SJCRH30 (cell line): ENCODE results near the gene PLOD3. TPM values are rescaled to one million over a fixed set of nuclear protein-coding genes. Genes with fewer than 3 reads are reported as not detected.

ENCODE experiments used
- DNase-seq, 2 experiments: peaks; one replicate each; pipeline ENCODE4 v3.0.0-alpha.2; 2015 to 2020
- H3K27ac ChIP-seq: fragments of 250-450 bp; sonication (Bioruptor Pico); 2 replicates; pipeline ENCODE4 v1.5.1; 2020; ENCODE audit warnings: mild to moderate bottlenecking, moderate library complexity
- H3K27me3 ChIP-seq: fragments of 250-450 bp; sonication (Bioruptor Pico); 2 replicates; pipeline ENCODE4 v1.5.1; 2020; ENCODE audit warnings: mild to moderate bottlenecking, moderate library complexity
- H3K36me3 ChIP-seq: fragments of 250-450 bp; sonication (Bioruptor Pico); 2 replicates; pipeline ENCODE4 v1.5.1; 2020; ENCODE audit warnings: mild to moderate bottlenecking, moderate library complexity
- H3K4me1 ChIP-seq: fragments of 250-450 bp; sonication (Bioruptor Pico); 2 replicates; pipeline ENCODE4 v1.5.1; 2020; ENCODE audit warnings: mild to moderate bottlenecking, moderate library complexity
- H3K4me3 ChIP-seq: fragments of 250-450 bp; sonication (Bioruptor Pico); 2 replicates; pipeline ENCODE4 v1.5.1; 2020; ENCODE audit warnings: mild to moderate bottlenecking, moderate library complexity
- H3K9me3 ChIP-seq: fragments of 250-450 bp; sonication (Bioruptor Pico); replicated peaks from 2 replicates; pipeline ENCODE4 v1.5.1; 2020; ENCODE audit warnings: mild to moderate bottlenecking, moderate library complexity
- total RNA-seq: library from RNA; depleted of rRNA; stranded (reverse); fragments of >200 nt; shearing (Covaris generic); gene quantifications from 2 replicates; pipeline ENCODE4 v1.2.3, GENCODE V29; 2014

Gene PLOD3
- total RNA-seq, 1 experiment from 2014 or later, result 53.0 TPM

GRCh38 chr7:101186844-101187428 lies 30.4 kb downstream of the PLOD3 start:
- Histone ChIP-seq H3K36me3 (no peaks in the 10 kb centered on the region), H3K27ac (no peak overlapping the region), H3K27me3 (peaks cover 9% of the 10 kb centered on the region), H3K4me1 (no peaks in the 10 kb centered on the region), H3K4me3 (no peak overlapping the region), H3K9me3 (no peaks in the 10 kb centered on the region)
- no peak for DNase-seq

GRCh38 chr7:101186194-101186593 lies 31.2 kb downstream of the PLOD3 start:
- H3K27me3 ChIP-seq, result peaks cover 7% of the 10 kb centered on the region
- no peaks in the 10 kb centered on the region for H3K4me1 ChIP-seq
- H3K27ac ChIP-seq, result no peak overlapping the region
- no peak for DNase-seq
- H3K4me3 ChIP-seq, result no peak overlapping the region
- H3K36me3 ChIP-seq, result no peaks in the 10 kb centered on the region
- H3K9me3 ChIP-seq, result no peaks in the 10 kb centered on the region

GRCh38 chr7:101185258-101185839 lies 32.0 kb downstream of the PLOD3 start:
- Histone ChIP-seq H3K27ac (no peak overlapping the region), H3K9me3 (no peaks in the 10 kb centered on the region), H3K4me3 (no peak overlapping the region), H3K4me1 (no peaks in the 10 kb centered on the region), H3K27me3 (peaks cover 4% of the 10 kb centered on the region), H3K36me3 (no peaks in the 10 kb centered on the region)
- DNase-seq, result no peak

GRCh38 chr7:101180130-101180755 lies 37.1 kb downstream of the PLOD3 start, which contains the start of gene NAT16:
TSS of gene NAT16 (minus strand) at chr7:101180293. CDS start at chr7:101174807, 5,486 bp downstream.
- Histone ChIP-seq H3K36me3 (no peaks in the 10 kb centered on the region), H3K4me1 (no peaks in the 10 kb centered on the region), H3K4me3 (no peak within 1 kb of the TSS), H3K9me3 (no peaks in the 10 kb centered on the region), H3K27ac (no peak within 1 kb of the TSS), H3K27me3 (peaks cover 18% of the 10 kb centered on the region; the same call in 1 of the 2 replicates)
- no peak for DNase-seq

GRCh38 chr7:101179713-101180112 lies 37.7 kb downstream of the PLOD3 start:
- Histone ChIP-seq H3K36me3 (no peaks in the 10 kb centered on the region), H3K4me1 (no peaks in the 10 kb centered on the region), H3K27ac (no peak overlapping the region), H3K27me3 (peaks cover 18% of the 10 kb centered on the region; the same call in 1 of the 2 replicates), H3K9me3 (no peaks in the 10 kb centered on the region), H3K4me3 (no peak overlapping the region)
- DNase-seq, result no peak

- Histone ChIP-seq H3K27me3 (peaks cover 24% of the 10 kb centered on the region; the same call in 1 of the 2 replicates), H3K36me3 (no peaks in the 10 kb centered on the region), H3K4me3 (no peak overlapping the region), H3K27ac (no peak overlapping the region), H3K9me3 (no peaks in the 10 kb centered on the region), H3K4me1 (no peaks in the 10 kb centered on the region)
- peak; percentile 35 to 56 for DNase-seq
Observed at GRCh38 chr7:101179117-101179516, 38.3 kb downstream of the PLOD3 start.

GRCh38 chr7:101177644-101178043 lies 39.7 kb downstream of the PLOD3 start:
- H3K27me3 ChIP-seq, result peaks cover 38% of the 10 kb centered on the region

GRCh38 chr7:101175664-101176063 lies 41.7 kb downstream of the PLOD3 start:
- DNase-seq, result no peak
- no peaks in the 10 kb centered on the region for H3K36me3 ChIP-seq
- no peak overlapping the region for H3K4me3 ChIP-seq
- H3K27ac ChIP-seq, result no peak overlapping the region
- no peaks in the 10 kb centered on the region for H3K4me1 ChIP-seq
- peaks cover 47% of the 10 kb centered on the region for H3K27me3 ChIP-seq
- H3K9me3 ChIP-seq, result no peaks in the 10 kb centered on the region

More at GRCh38 chr7:101177644-101178043, 39.7 kb downstream of the PLOD3 start:
- H3K36me3 ChIP-seq, result no peaks in the 10 kb centered on the region
- no peaks in the 10 kb centered on the region for H3K4me1 ChIP-seq
- H3K4me3 ChIP-seq, result no peak overlapping the region
- DNase-seq, result no peak
- H3K9me3 ChIP-seq, result no peaks in the 10 kb centered on the region
- no peak overlapping the region for H3K27ac ChIP-seq

- DNase-seq, result no peak
- H3K4me3 ChIP-seq, result no peak overlapping the region
- H3K27me3 ChIP-seq, result peaks cover 57% of the 10 kb centered on the region
Observed at GRCh38 chr7:101174322-101174854, 43.0 kb downstream of the PLOD3 start.

GRCh38 chr7:101173752-101174244 lies 43.6 kb downstream of the PLOD3 start:
- Histone ChIP-seq H3K27me3 (peaks cover 60% of the 10 kb centered on the region), H3K4me1 (no peaks in the 10 kb centered on the region), H3K9me3 (no peaks in the 10 kb centered on the region), H3K36me3 (no peaks in the 10 kb centered on the region), H3K4me3 (no peak overlapping the region), H3K27ac (no peak overlapping the region)
- peak in 1 of 2 experiments; percentile 45 for DNase-seq

More at GRCh38 chr7:101174322-101174854, 43.0 kb downstream of the PLOD3 start:
- Histone ChIP-seq H3K36me3 (no peaks in the 10 kb centered on the region), H3K27ac (no peak overlapping the region), H3K9me3 (no peaks in the 10 kb centered on the region), H3K4me1 (no peaks in the 10 kb centered on the region)

GRCh38 chr7:101172854-101173751 lies 44.3 kb downstream of the PLOD3 start:
- Histone ChIP-seq H3K36me3 (no peaks in the 10 kb centered on the region), H3K4me1 (no peaks in the 10 kb centered on the region), H3K27ac (no peak overlapping the region), H3K27me3 (peaks cover 56% of the 10 kb centered on the region), H3K9me3 (no peaks in the 10 kb centered on the region), H3K4me3 (no peak overlapping the region)
- no peak for DNase-seq

- H3K36me3 ChIP-seq, result no peaks in the 10 kb centered on the region
- no peak for DNase-seq
- no peak overlapping the region for H3K4me3 ChIP-seq
- H3K27me3 ChIP-seq, result peaks cover 48% of the 10 kb centered on the region
- H3K9me3 ChIP-seq, result no peaks in the 10 kb centered on the region
- H3K27ac ChIP-seq, result no peak overlapping the region
- H3K4me1 ChIP-seq, result no peaks in the 10 kb centered on the region
Observed at GRCh38 chr7:101172005-101172853, 45.2 kb downstream of the PLOD3 start.

- H3K4me1 ChIP-seq, result no peaks in the 10 kb centered on the region
- no peak overlapping the region for H3K4me3 ChIP-seq
- no peaks in the 10 kb centered on the region for H3K9me3 ChIP-seq
- peaks cover 43% of the 10 kb centered on the region for H3K27me3 ChIP-seq
- DNase-seq, result no peak
- H3K27ac ChIP-seq, result no peak overlapping the region
- no peaks in the 10 kb centered on the region for H3K36me3 ChIP-seq
Observed at GRCh38 chr7:101171442-101171837, 45.9 kb downstream of the PLOD3 start.
